ENCODE measurements around the gene SLC37A2. TPM values are rescaled to one million over a fixed set of nuclear protein-coding genes. Genes with fewer than 3 reads are reported as not detected.
"Not testable (repeated sequence)": the region's sequence is repeated elsewhere in the genome, so short reads cannot be mapped to it uniquely, and the experiment has no call there.

Gene SLC37A2
- total and polyA plus RNA-seq, 2 donors (not counting 3 experiments of a cell fraction or from before 2014, with no cell fraction given): 1.1 to 1.7 TPM

GRCh38 chr11:125053167-125053566, 9.9 kb upstream of the SLC37A2 start:
- no peaks in the 10 kb centered on the region for H3K9me3 ChIP-seq (replicated peaks; ENCODE audit: control insufficient read depth, insufficient read depth, low read length)
- H3K4me3 ChIP-seq (replicated peaks in 1 of 3; ENCODE audit: insufficient read depth in 1 of 3, low read depth in 1 of 3, low read length in 3 of 3): no peak overlapping the region
- no peak for TF ChIP-seq GATA2 (IDR thresholded peaks at IDR 0.05; ENCODE audit: insufficient read depth, insufficient read length, low read depth, low read length)
- TF ChIP-seq MAX (IDR thresholded peaks at IDR 0.05; ENCODE audit: insufficient read depth, insufficient read length): no peak
- H3K9ac ChIP-seq (replicated peaks; ENCODE audit: extremely low read depth, insufficient read depth, low read length): no peak overlapping the region
- H3K79me2 ChIP-seq (ENCODE audit: control insufficient read depth, insufficient read depth, low read length): no peaks in the 10 kb centered on the region
- no peak overlapping the region for H3K27ac ChIP-seq (ENCODE audit: insufficient read depth, low read depth, low read length)
- H2AFZ ChIP-seq (ENCODE audit: low read depth, low read length): no peak overlapping the region
- no peaks in the 10 kb centered on the region for H3K36me3 ChIP-seq (ENCODE audit: control insufficient read depth in 2 of 2, extremely low read depth in 1 of 2, insufficient read depth in 2 of 2, low read length in 2 of 2)
- no peak overlapping the region for H3K4me2 ChIP-seq (ENCODE audit: insufficient read depth, low read length)
- H3K27me3 ChIP-seq (ENCODE audit: control insufficient read depth in 2 of 2, insufficient read depth in 2 of 2, low read length in 2 of 2): no peaks in the 10 kb centered on the region
- no TSS peak for BruUV-seq (replicated peaks)
- no peaks in the 10 kb centered on the region for H3K4me1 ChIP-seq (ENCODE audit: control insufficient read depth, extremely low read depth, insufficient read depth, low read length)
- intact Hi-C loops (cut with micrococcal nuclease) (no loop called here), dilution Hi-C loops (cut with MboI; ENCODE audit: extremely low pct_ligation_motif_present, low sequenced_read_pairs) (no loop called here)
- H3K9me1 ChIP-seq (replicated peaks; ENCODE audit: control insufficient read depth, extremely low read depth, insufficient read depth, low read length): no peaks in the 10 kb centered on the region
- no peak for FAIRE-seq
- POLR2A ChIA-PET: no interaction called here
- DNase-seq (ENCODE audit: low read depth, low spot score): no peak
- CTCF ChIA-PET: interaction anchor here (1.2 to 1.3 kb wide), 2 partner anchors 10 to 89 kb away, joined by 3 to 4 read pairs; partner anchors contain the start of gene SLC37A2
- no peaks in the 10 kb centered on the region for H4K20me1 ChIP-seq (replicated peaks; ENCODE audit: control insufficient read depth, extremely low read depth, insufficient read depth, low read length)

GRCh38 chr11:125055107-125055715, 7.9 kb upstream of the SLC37A2 start:
- Histone ChIP-seq H3K9me1 (replicated peaks; ENCODE audit: control insufficient read depth, extremely low read depth, insufficient read depth, low read length) (no peaks in the 10 kb centered on the region), H3K27me3 (ENCODE audit: control insufficient read depth in 2 of 2, insufficient read depth in 2 of 2, low read length in 2 of 2) (no peaks in the 10 kb centered on the region), H3K4me2 (ENCODE audit: insufficient read depth, low read length) (no peak overlapping the region), H4K20me1 (replicated peaks; ENCODE audit: control insufficient read depth, extremely low read depth, insufficient read depth, low read length) (no peaks in the 10 kb centered on the region), H3K4me3 (replicated peaks in 1 of 3; ENCODE audit: insufficient read depth in 1 of 3, low read depth in 1 of 3, low read length in 3 of 3) (no peak overlapping the region), H3K27ac (ENCODE audit: insufficient read depth, low read depth, low read length) (no peak overlapping the region), H3K4me1 (ENCODE audit: control insufficient read depth, extremely low read depth, insufficient read depth, low read length) (no peaks in the 10 kb centered on the region), H3K79me2 (ENCODE audit: control insufficient read depth, insufficient read depth, low read length) (no peaks in the 10 kb centered on the region), H3K36me3 (ENCODE audit: control insufficient read depth in 2 of 2, extremely low read depth in 1 of 2, insufficient read depth in 2 of 2, low read length in 2 of 2) (no peaks in the 10 kb centered on the region), H2AFZ (ENCODE audit: low read depth, low read length) (no peak overlapping the region), H3K9me3 (replicated peaks; ENCODE audit: control insufficient read depth, insufficient read depth, low read length) (no peaks in the 10 kb centered on the region), H3K9ac (replicated peaks; ENCODE audit: extremely low read depth, insufficient read depth, low read length) (no peak overlapping the region)
- TF ChIP-seq EZH2 (IDR thresholded peaks at IDR 0.05; ENCODE audit: borderline replicate concordance, low read depth, low read length, severe bottlenecking) (no peak), MYC (IDR thresholded peaks at IDR 0.05; ENCODE audit: low read depth, low read length) (no peak), MAX (IDR thresholded peaks at IDR 0.05; ENCODE audit: insufficient read depth, insufficient read length) (no peak), GATA2 (IDR thresholded peaks at IDR 0.05; ENCODE audit: insufficient read depth, insufficient read length, low read depth, low read length) (no peak), JUN (IDR thresholded peaks at IDR 0.05; ENCODE audit: borderline replicate concordance, insufficient read depth, insufficient read length, low read depth) (no peak)
- POLR2A ChIA-PET: no interaction called here
- no peak for DNase-seq (ENCODE audit: low read depth, low spot score)
- dilution Hi-C loops (cut with MboI; ENCODE audit: extremely low pct_ligation_motif_present, low sequenced_read_pairs) (no loop called here), intact Hi-C loops (cut with micrococcal nuclease) (no loop called here)
- no TSS peak for BruUV-seq (replicated peaks)
- CTCF ChIA-PET: no interaction called here
- FAIRE-seq: no peak

GRCh38 chr11:125056111-125056510, 7.0 kb upstream of the SLC37A2 start:
- BruUV-seq (replicated peaks); H3K36me3 ChIP-seq (ENCODE audit: control insufficient read depth in 2 of 2, extremely low read depth in 1 of 2, insufficient read depth in 2 of 2, low read length in 2 of 2); H3K27ac ChIP-seq (ENCODE audit: insufficient read depth, low read depth, low read length); H3K4me1 ChIP-seq (ENCODE audit: control insufficient read depth, extremely low read depth, insufficient read depth, low read length); H3K9me1 ChIP-seq (replicated peaks; ENCODE audit: control insufficient read depth, extremely low read depth, insufficient read depth, low read length); H3K9me3 ChIP-seq (replicated peaks; ENCODE audit: control insufficient read depth, insufficient read depth, low read length); H3K27me3 ChIP-seq (ENCODE audit: control insufficient read depth in 2 of 2, insufficient read depth in 2 of 2, low read length in 2 of 2); H3K4me2 ChIP-seq (ENCODE audit: insufficient read depth, low read length); H3K9ac ChIP-seq (replicated peaks; ENCODE audit: extremely low read depth, insufficient read depth, low read length); H3K79me2 ChIP-seq (ENCODE audit: control insufficient read depth, insufficient read depth, low read length); DNase-seq (ENCODE audit: low read depth, low spot score); dilution Hi-C loops (cut with MboI; ENCODE audit: extremely low pct_ligation_motif_present, low sequenced_read_pairs); intact Hi-C loops (cut with micrococcal nuclease); FAIRE-seq; H3K4me3 ChIP-seq (replicated peaks in 1 of 3; ENCODE audit: insufficient read depth in 1 of 3, low read depth in 1 of 3, low read length in 3 of 3); H2AFZ ChIP-seq (ENCODE audit: low read depth, low read length); H4K20me1 ChIP-seq (replicated peaks; ENCODE audit: control insufficient read depth, extremely low read depth, insufficient read depth, low read length); POLR2A ChIA-PET: not testable (repeated sequence)
- CTCF ChIA-PET: interaction anchor here (0.6 kb wide), 1 partner anchor 750 kb away, joined by 3 read pairs; no protein-coding TSS in a partner anchor

Data from endothelial cell of umbilical vein (primary cell).